Muscle layer of duodenum (tissue), 2 donors: Measurements from ENCODE around the gene HIVEP3.

Experiments used
- H3K27ac ChIP-seq: one replicate; pipeline ENCODE4 v1.7.0; 2013; ENCODE audit warnings: mild to moderate bottlenecking, low read length
- H3K27me3 ChIP-seq: one replicate; pipeline ENCODE4 v1.7.0; 2013; ENCODE audit warnings: low read depth, mild to moderate bottlenecking, control low read depth, low read length
- H3K36me3 ChIP-seq, 2 donors: one replicate each; pipeline ENCODE4 v1.7.0; 2013; ENCODE audit warnings: low read length in 2 of 2, control low read depth in 1 of 2, mild to moderate bottlenecking in 1 of 2; ENCODE audit not compliant: insufficient read depth in 2 of 2, control insufficient read depth in 1 of 2
- H3K4me1 ChIP-seq, 2 donors: one replicate each; pipeline ENCODE4 v1.7.0; 2013; ENCODE audit warnings: low read length in 2 of 2, mild to moderate bottlenecking in 2 of 2, control low read depth in 1 of 2, moderate library complexity in 1 of 2; ENCODE audit not compliant: insufficient read depth in 2 of 2, control insufficient read depth in 1 of 2
- H3K4me3 ChIP-seq, 2 donors: one replicate each; pipeline ENCODE4 v1.7.0; 2013; ENCODE audit warnings: low read length in 2 of 2, low read depth in 1 of 2, mild to moderate bottlenecking in 1 of 2
- H3K9me3 ChIP-seq, 2 donors: one replicate each; pipeline ENCODE4 v1.7.0; 2013; ENCODE audit warnings: low read length in 2 of 2, control low read depth in 1 of 2, mild to moderate bottlenecking in 1 of 2; ENCODE audit not compliant: control insufficient read depth in 1 of 2
- donor health status: healthy.

HIVEP3 gene

DNA sequence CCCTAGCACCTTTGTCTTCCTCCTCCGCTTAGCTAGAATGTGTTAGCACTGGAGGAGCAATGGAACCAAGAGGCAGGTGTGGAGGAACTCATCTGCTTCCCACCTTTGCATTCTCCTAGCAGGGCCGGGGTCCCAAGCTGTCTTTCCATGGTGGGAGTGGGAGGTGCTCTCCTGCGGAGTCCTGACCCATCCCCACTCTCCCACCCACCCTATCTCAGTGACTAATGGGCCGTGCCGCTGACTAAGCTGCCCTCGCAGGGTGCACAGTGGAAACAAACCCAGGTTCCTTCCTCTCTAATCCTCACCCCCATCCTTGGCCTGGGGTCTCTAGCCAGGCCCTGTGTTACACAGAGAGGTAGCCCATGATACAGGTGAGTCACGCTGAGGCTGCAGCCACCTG, 177.5 kb downstream of the HIVEP3 start:
- H3K4me3 ChIP-seq, result no peak overlapping the region
- no peaks in the 10 kb centered on the region for H3K27me3 ChIP-seq
- H3K4me1 ChIP-seq, result no peaks in the 10 kb centered on the region
- no peak overlapping the region for H3K27ac ChIP-seq
- no peaks in the 10 kb centered on the region for H3K36me3 ChIP-seq
- H3K9me3 ChIP-seq, result no peaks in the 10 kb centered on the region

DNA sequence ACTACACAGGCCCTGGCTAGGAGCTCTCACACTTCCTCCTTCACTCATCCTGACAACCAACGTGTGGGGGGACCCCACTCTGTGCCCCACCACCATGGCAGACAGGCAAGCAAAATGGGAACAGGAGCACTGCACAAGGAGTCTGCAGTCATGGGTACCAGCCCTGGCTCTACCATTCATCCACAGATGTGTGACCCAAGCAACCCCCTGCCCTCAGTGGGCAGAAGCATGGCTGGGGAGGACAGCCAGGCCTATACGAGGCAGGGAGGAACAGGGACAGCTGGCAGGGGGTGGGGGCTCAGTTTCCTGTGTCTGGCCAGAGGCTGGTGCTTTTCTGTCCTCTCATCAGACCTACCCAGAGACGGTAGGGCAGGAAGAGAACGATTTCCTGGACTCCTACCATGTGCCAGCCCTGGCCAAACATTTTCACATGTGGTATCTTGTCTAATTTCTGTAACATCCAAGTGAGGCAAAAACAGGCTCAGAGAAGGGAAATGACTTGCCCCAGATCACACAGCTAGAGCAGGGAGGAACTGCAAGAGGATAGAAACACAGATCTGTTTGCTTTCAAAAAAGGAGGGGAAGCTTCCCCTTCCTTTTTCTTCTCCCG, 178.0 kb downstream of the HIVEP3 start:
- Histone ChIP-seq H3K4me1 (no peaks in the 10 kb centered on the region), H3K27me3 (no peaks in the 10 kb centered on the region), H3K9me3 (no peaks in the 10 kb centered on the region), H3K36me3 (no peaks in the 10 kb centered on the region), H3K4me3 (no peak overlapping the region), H3K27ac (no peak overlapping the region)

- H3K9me3 ChIP-seq, result no peaks in the 10 kb centered on the region
- no peaks in the 10 kb centered on the region for H3K27me3 ChIP-seq
- H3K36me3 ChIP-seq, result no peaks in the 10 kb centered on the region
- no peak overlapping the region for H3K4me3 ChIP-seq
- H3K27ac ChIP-seq, result no peak overlapping the region
- H3K4me1 ChIP-seq, result peaks cover 0 to 6% of the 10 kb centered on the region in 2 donors
Observed at GRCh38 chr1:41740058-41740457, 178.7 kb downstream of the HIVEP3 start.

DNA sequence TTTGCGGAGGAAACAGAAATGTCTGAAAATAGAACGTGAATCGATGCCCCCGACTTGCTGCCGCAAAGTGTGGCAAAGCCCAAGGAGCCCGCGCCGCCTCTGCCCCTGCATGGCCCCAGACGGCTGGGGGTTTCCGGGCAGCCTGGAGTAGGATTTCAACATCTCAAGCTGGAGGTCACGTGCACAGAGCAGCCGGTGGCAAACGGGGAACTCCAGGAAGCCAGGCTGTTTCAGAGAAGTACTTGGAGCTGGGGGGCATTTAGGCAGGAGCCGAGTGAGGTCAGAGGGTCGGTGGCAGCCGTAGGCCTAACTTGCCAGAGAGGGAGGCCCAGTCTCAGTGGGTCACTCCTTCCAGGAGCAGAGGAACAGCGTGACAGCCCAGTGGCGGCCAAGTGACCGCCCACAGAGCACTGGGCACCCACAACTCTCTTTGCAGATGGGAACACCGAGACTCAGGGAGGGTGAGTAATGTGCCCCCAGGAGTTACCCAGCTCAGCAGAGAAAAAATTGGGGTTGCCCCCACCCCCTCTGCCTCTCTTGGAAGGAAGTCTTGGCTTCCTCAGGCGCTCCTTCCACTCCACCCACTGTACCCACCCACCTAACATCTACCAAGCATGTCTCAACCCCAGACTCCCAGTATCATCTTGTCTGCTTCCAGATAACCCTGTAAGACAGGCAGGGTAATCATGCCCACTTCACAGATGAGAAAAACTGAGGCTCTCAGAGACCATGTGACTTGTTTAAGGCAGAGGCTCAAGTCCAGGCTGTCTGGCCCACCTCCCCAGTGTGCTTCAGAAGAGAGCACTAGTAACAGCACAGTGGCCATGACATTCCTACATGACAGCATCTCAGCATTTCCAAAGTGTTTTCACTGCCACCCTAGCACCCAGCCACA, 179.4 kb downstream of the HIVEP3 start:
- Histone ChIP-seq H3K27ac (no peak overlapping the region), H3K4me1 (peaks cover 0 to 6% of the 10 kb centered on the region in 2 donors), H3K27me3 (no peaks in the 10 kb centered on the region), H3K36me3 (no peaks in the 10 kb centered on the region), H3K4me3 (peak overlapping the region in 1 of 2 donors; percentile 1), H3K9me3 (no peaks in the 10 kb centered on the region)

DNA sequence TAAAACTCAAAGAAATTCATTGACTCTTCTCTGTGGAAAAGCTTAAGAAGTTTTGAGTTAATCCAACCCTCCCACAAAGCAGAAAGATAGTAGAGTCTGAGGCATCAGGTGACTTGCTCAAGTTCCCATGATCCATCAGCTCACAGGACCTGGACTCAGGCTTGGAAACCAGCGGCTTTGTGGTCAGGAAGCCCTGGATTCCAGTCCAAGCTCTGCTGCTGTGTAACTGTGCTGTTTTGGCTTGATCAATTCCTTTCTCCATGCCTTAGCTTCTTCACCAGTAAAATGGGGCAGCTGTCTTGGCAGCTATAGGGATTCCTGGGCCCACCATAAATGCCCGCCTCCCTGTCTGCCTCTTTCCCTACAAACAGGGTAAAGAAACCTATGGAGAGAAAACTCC, 180.2 kb downstream of the HIVEP3 start:
- Histone ChIP-seq H3K4me3 (peak overlapping the region in 1 of 2 donors; percentile 4), H3K4me1 (peaks cover 0 to 6% of the 10 kb centered on the region in 2 donors), H3K27ac (no peak overlapping the region), H3K9me3 (no peaks in the 10 kb centered on the region), H3K36me3 (no peaks in the 10 kb centered on the region), H3K27me3 (no peaks in the 10 kb centered on the region)

GRCh38 chr1:41738006-41738405, 180.7 kb downstream of the HIVEP3 start:
- Histone ChIP-seq H3K4me3 (no peak overlapping the region), H3K36me3 (no peaks in the 10 kb centered on the region), H3K9me3 (no peaks in the 10 kb centered on the region), H3K27ac (no peak overlapping the region), H3K4me1 (peaks cover 0 to 6% of the 10 kb centered on the region in 2 donors), H3K27me3 (no peaks in the 10 kb centered on the region)

GRCh38 chr1:41735631-41736260, 183.0 kb downstream of the HIVEP3 start:
- Histone ChIP-seq H3K4me1 (peaks cover 0 to 6% of the 10 kb centered on the region in 2 donors), H3K9me3 (no peaks in the 10 kb centered on the region), H3K27me3 (no peaks in the 10 kb centered on the region), H3K27ac (no peak overlapping the region), H3K36me3 (no peaks in the 10 kb centered on the region), H3K4me3 (no peak overlapping the region)

GRCh38 chr1:41735139-41735538, 183.6 kb downstream of the HIVEP3 start:
- no peak overlapping the region for H3K27ac ChIP-seq
- no peak overlapping the region for H3K4me3 ChIP-seq
- no peaks in the 10 kb centered on the region for H3K9me3 ChIP-seq
- H3K4me1 ChIP-seq, result peaks cover 0 to 6% of the 10 kb centered on the region in 2 donors
- H3K27me3 ChIP-seq, result no peaks in the 10 kb centered on the region
- H3K36me3 ChIP-seq, result no peaks in the 10 kb centered on the region

GRCh38 chr1:41734201-41734970, 184.3 kb downstream of the HIVEP3 start:
- Histone ChIP-seq H3K27me3 (no peaks in the 10 kb centered on the region), H3K4me1 (peaks cover 0 to 8% of the 10 kb centered on the region in 2 donors), H3K36me3 (no peaks in the 10 kb centered on the region), H3K27ac (no peak overlapping the region), H3K9me3 (no peaks in the 10 kb centered on the region), H3K4me3 (no peak overlapping the region)

GRCh38 chr1:41733725-41734124, 185.0 kb downstream of the HIVEP3 start:
- Histone ChIP-seq H3K27ac (no peak overlapping the region), H3K4me3 (no peak overlapping the region), H3K36me3 (no peaks in the 10 kb centered on the region), H3K27me3 (no peaks in the 10 kb centered on the region), H3K4me1 (peaks cover 0 to 9% of the 10 kb centered on the region in 2 donors), H3K9me3 (no peaks in the 10 kb centered on the region)

GRCh38 chr1:41733021-41733420, 185.7 kb downstream of the HIVEP3 start:
- peaks cover 3 to 15% of the 10 kb centered on the region in 2 donors for H3K4me1 ChIP-seq
- no peak overlapping the region for H3K27ac ChIP-seq
- H3K4me3 ChIP-seq, result no peak overlapping the region
- no peaks in the 10 kb centered on the region for H3K9me3 ChIP-seq
- no peaks in the 10 kb centered on the region for H3K36me3 ChIP-seq
- no peaks in the 10 kb centered on the region for H3K27me3 ChIP-seq
